Testis (tissue), 3 donors: Measurements from ENCODE around the gene FAM53A. TPM values are rescaled to one million over a fixed set of nuclear protein-coding genes. Genes with fewer than 3 reads are reported as not detected.
"Not testable (repeated sequence)": the region's sequence is repeated elsewhere in the genome, so short reads cannot be mapped to it uniquely, and the experiment has no call there.

Experiments
- DNase-seq: peaks from one replicate; pipeline ENCODE4 v3.0.0-alpha.2; 2019
- H3K27ac ChIP-seq, 2 donors: fragments of 200-600 bp; sonication (generic); one replicate each; pipeline ENCODE4 v1.5.1; 2019
- H3K27me3 ChIP-seq: fragments of 200-600 bp; sonication (generic); one replicate; pipeline ENCODE4 v1.5.1; 2019
- H3K36me3 ChIP-seq: fragments of 200-600 bp; sonication (generic); one replicate; pipeline ENCODE4 v1.5.1; 2017; ENCODE audit warnings: low read depth; ENCODE audit errors: missing control alignments
- H3K4me1 ChIP-seq: fragments of 200-600 bp; sonication (generic); one replicate; pipeline ENCODE4 v1.5.1; 2019
- H3K4me3 ChIP-seq, 2 donors: fragments of 200-600 bp; sonication (generic); one replicate each; pipeline ENCODE4 v1.5.1; 2017 to 2019
- H3K9me3 ChIP-seq: fragments of 200-600 bp; sonication (generic); one replicate; pipeline ENCODE4 v1.5.1; 2017
- POLR2A ChIP-seq: fragments of 450-650 bp; IDR thresholded peaks from one replicate; pipeline ENCODE4 v1.6.1; 2017; ENCODE audit warnings: antibody characterized with exemption, mild to moderate bottlenecking, moderate library complexity
- WGBS, 2 donors: methylation state at CpG; one replicate each; pipeline ENCODE4 v1.1.5; 2018; 5-methylcytosine and 5-hydroxymethylcytosine counted together
- intact Hi-C: fragments of 100-400 bp; cut with DNase I; formaldehyde crosslinking; loops from one replicate; pipeline ENCODE4 v1.15.1; 2023; ENCODE audit warnings: low total_unique reads
- polyA plus RNA-seq: library from polyadenylated mRNA; stranded (reverse); fragments of 350-450 nt; fragmentation: Illumina TruSeq; extraction: RNeasy Lipid Tissue Mini Kit (QIAGEN cat#74804); gene quantifications from one replicate; pipeline ENCODE4 v1.2.3, GENCODE V29; 2014; ENCODE audit warnings: low read depth, low replicate concordance; ENCODE audit not compliant: insufficient read depth
- total RNA-seq, 2 donors: library from RNA; depleted of rRNA; stranded (reverse); fragments of >200 nt; gene quantifications; one replicate each; pipeline ENCODE4 v1.2.3, GENCODE V29; 2016
- TF ChIP-seq, protein P1 (sequence below), 3 experiments: fragments of 450-650 bp in 2 of 3; fragments of 200-600 bp in 1 of 3; sonication (generic) in 1 of 3; IDR thresholded peaks; one replicate each; pipeline ENCODE4 v1.5.1; 2016 to 2019; ENCODE audit warnings: antibody characterized with exemption in 3 of 3, mild to moderate bottlenecking in 2 of 3, moderate library complexity in 1 of 3

The FAM53A gene
- total and polyA plus RNA-seq, 3 donors from 2014 or later = 24.2 to 60.8 (median 41.3) TPM

DNA sequence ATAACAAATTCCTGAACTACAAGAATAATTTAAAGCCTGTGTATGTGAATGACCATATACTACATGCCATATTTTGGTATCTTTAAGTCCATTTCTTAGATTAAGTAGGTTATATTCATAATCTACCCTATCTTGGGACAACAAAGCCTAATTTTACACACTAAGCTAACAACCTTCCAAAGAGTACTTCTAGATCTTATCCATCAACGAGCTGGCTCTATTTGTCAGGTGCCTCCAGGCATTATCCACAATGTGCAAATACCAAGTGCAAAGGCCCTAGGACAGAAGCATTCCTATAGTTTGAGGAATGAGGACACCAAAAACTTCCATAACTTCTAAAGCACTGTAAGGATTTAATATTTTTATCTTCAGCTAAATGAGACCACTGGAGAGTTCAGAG lies 24.5 kb upstream of the FAM53A start:
- 51 to 63% methylated on average over 1 of the region's 1 CpG for WGBS, 2 donors
- Histone ChIP-seq H3K4me1 (peaks cover 30% of the 10 kb centered on the region), H3K36me3 (no peaks in the 10 kb centered on the region), H3K9me3 (no peaks in the 10 kb centered on the region), H3K4me3 (no peak overlapping the region), H3K27me3 (no peaks in the 10 kb centered on the region), H3K27ac (peak overlapping the region in 1 of 2 donors; percentile 37)
- DNase-seq = no peak
- intact Hi-C loops = no loop called here
- TF ChIP-seq POLR2A = no peak

- H3K27me3 ChIP-seq = no peaks in the 10 kb centered on the region
- no peak overlapping the region for H3K4me3 ChIP-seq
- intact Hi-C loops = no loop called here
- H3K9me3 ChIP-seq = no peaks in the 10 kb centered on the region
- TF ChIP-seq, protein P1, sequence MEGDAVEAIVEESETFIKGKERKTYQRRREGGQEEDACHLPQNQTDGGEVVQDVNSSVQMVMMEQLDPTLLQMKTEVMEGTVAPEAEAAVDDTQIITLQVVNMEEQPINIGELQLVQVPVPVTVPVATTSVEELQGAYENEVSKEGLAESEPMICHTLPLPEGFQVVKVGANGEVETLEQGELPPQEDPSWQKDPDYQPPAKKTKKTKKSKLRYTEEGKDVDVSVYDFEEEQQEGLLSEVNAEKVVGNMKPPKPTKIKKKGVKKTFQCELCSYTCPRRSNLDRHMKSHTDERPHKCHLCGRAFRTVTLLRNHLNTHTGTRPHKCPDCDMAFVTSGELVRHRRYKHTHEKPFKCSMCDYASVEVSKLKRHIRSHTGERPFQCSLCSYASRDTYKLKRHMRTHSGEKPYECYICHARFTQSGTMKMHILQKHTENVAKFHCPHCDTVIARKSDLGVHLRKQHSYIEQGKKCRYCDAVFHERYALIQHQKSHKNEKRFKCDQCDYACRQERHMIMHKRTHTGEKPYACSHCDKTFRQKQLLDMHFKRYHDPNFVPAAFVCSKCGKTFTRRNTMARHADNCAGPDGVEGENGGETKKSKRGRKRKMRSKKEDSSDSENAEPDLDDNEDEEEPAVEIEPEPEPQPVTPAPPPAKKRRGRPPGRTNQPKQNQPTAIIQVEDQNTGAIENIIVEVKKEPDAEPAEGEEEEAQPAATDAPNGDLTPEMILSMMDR (IDR thresholded peaks at IDR 0.05) = no peak
- H3K27ac ChIP-seq = no peak overlapping the region
- peaks cover 22% of the 10 kb centered on the region for H3K4me1 ChIP-seq
- no peaks in the 10 kb centered on the region for H3K36me3 ChIP-seq
- 87 to 91% methylated on average over 6 of the region's 6 CpGs for WGBS, 2 donors
- no peak for DNase-seq
These were observed 22.2 kb upstream of the FAM53A start for GRCh38 chr4:1706358-1706757.

- peaks cover 16% of the 10 kb centered on the region for H3K4me1 ChIP-seq
- WGBS, 2 donors = 90 to 96% methylated on average over 6 of the region's 6 CpGs
- DNase-seq = no peak
- H3K9me3 ChIP-seq = no peaks in the 10 kb centered on the region
- intact Hi-C loops = no loop called here
- H3K4me3 ChIP-seq = no peak overlapping the region
- TF ChIP-seq, protein P1 (IDR thresholded peaks at IDR 0.05) = no peak
- no peak for TF ChIP-seq POLR2A
- H3K27me3 ChIP-seq = no peaks in the 10 kb centered on the region
- no peak overlapping the region for H3K27ac ChIP-seq
- H3K36me3 ChIP-seq = no peaks in the 10 kb centered on the region
These were observed 21.6 kb upstream of the FAM53A start for GRCh38 chr4:1705732-1706131.

- Histone ChIP-seq H3K9me3 (no peaks in the 10 kb centered on the region), H3K27ac (no peak overlapping the region), H3K4me3 (no peak overlapping the region), H3K27me3 (no peaks in the 10 kb centered on the region), H3K36me3 (no peaks in the 10 kb centered on the region), H3K4me1 (no peaks in the 10 kb centered on the region)
- DNase-seq = no peak
- TF ChIP-seq, protein P1 (IDR thresholded peaks at IDR 0.05) = no peak
- TF ChIP-seq POLR2A = no peak
- 90 to 100% methylated on average over 1 of the region's 1 CpG for WGBS, 2 donors
- intact Hi-C loops = no loop called here
These were observed 19.8 kb upstream of the FAM53A start for GRCh38 chr4:1703867-1704266.

DNA sequence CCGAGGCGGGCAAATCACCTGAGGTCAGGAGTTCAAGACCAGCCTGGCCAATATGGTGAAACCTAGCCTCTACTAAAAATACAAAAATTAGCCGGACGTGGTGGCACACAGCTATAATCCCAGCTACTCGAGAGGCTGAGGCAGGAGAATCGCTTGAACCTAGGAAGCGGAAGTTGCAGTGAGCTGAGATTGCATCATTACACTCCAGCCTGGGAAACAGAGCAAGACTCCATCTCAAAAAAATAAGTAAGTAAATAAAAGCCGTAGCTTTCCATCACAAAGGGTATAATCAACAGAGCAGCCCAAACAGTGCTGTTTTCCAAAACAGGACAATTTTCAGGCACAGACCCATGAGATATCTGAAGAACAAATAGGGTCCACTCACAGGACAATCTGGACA lies 17.6 kb upstream of the FAM53A start:
- intact Hi-C loops, H3K4me1 ChIP-seq, H3K36me3 ChIP-seq, H3K9me3 ChIP-seq, H3K27me3 ChIP-seq, DNase-seq, H3K27ac ChIP-seq, H3K4me3 ChIP-seq: not testable (repeated sequence)
- 92 to 93% methylated on average over 8 of the region's 8 CpGs for WGBS, 2 donors

- Histone ChIP-seq H3K27ac (no peak overlapping the region), H3K4me3 (no peak overlapping the region), H3K27me3 (no peaks in the 10 kb centered on the region), H3K9me3 (no peaks in the 10 kb centered on the region), H3K36me3 (no peaks in the 10 kb centered on the region), H3K4me1 (no peaks in the 10 kb centered on the region)
- intact Hi-C loops = no loop called here
- TF ChIP-seq, protein P1 (IDR thresholded peaks at IDR 0.05) = no peak
- TF ChIP-seq POLR2A = no peak
- no peak for DNase-seq
- 71 to 78% methylated on average over 5 of the region's 5 CpGs for WGBS, 2 donors
These were observed 11.8 kb upstream of the FAM53A start for GRCh38 chr4:1695913-1696312.
